Ovary (tissue), 3 donors: ENCODE measurements around the gene GALK1.

Experiments used
- CTCF ChIP-seq, 3 donors: fragments of 450-650 bp in 2 of 3; fragments of 200-600 bp in 1 of 3; IDR thresholded peaks; one replicate each; pipeline versions ENCODE4 v1.5.1 to v1.8.0; 2016 to 2022; ENCODE audit warnings: antibody characterized with exemption in 3 of 3, mild to moderate bottlenecking in 1 of 3
- POLR2A ChIP-seq: fragments of 450-650 bp; IDR thresholded peaks from one replicate; pipeline ENCODE4 v1.6.1; 2017; ENCODE audit warnings: antibody characterized with exemption, mild to moderate bottlenecking, moderate library complexity
- donor health status: DM: no; HTN: no; CAD: no.

GRCh38 chr17:75723171-75723930 lies 41.6 kb downstream of the GALK1 start:
- TF ChIP-seq POLR2A, result no peak
- TF ChIP-seq CTCF (IDR thresholded peaks at IDR 0.05), result no peak
